HCT116 (cell line): ENCODE data around the gene HDGF. TPM values are rescaled to one million over a fixed set of nuclear protein-coding genes. Genes with fewer than 3 reads are reported as not detected.
A peak's percentile ranks its signal among the peaks of the same experiment; 100 is the strongest.
"Not testable (repeated sequence)": the region's sequence is repeated elsewhere in the genome, so short reads cannot be mapped to it uniquely, and the experiment has no call there.

Experiments used
- ATAC-seq: fragments of 200-7000 bp; cut with Tn5 transposase; 2 replicates; pipeline ENCODE4 v1.9.1; 2020; ENCODE audit warnings: mild to moderate bottlenecking, moderate library complexity
- BruUV-seq: library from RNA; stranded (reverse); fragments of 400-500 nt; replicated peaks from 2 replicates; lab custom pipeline; 2021; lab: Mats Ljungman, UMichigan
- CTCF ChIA-PET: fragments of 300-600 bp; sonication (Branson Sonifier 250); formaldehyde crosslinking; loops from one replicate; lab custom pipeline; 2021; ENCODE audit warnings: antibody characterized with exemption; lab: Charles Lee
- POLR2A ChIA-PET: fragments of 300-600, 350-600 bp; sonication (Branson Sonifier 250); formaldehyde crosslinking; loops from one replicate; lab custom pipeline; 2021; ENCODE audit warnings: antibody characterized with exemption; lab: Charles Lee
- RAD21 ChIA-PET, 2 experiments: fragments of 300-600 bp; sonication (Branson Sonifier 250); formaldehyde crosslinking; loops; one replicate each; lab custom pipeline; 2023; ENCODE audit warnings: low total read pairs in 2 of 2; ENCODE audit not compliant: uncharacterized antibody in 2 of 2, unreplicated experiment in 2 of 2, low non-redundant PET in 1 of 2; lab: Charles Lee
- DNase-seq: peaks from one replicate; pipeline ENCODE4 v3.0.0-alpha.2; 2010; ENCODE audit warnings: low read depth, low spot score
- H2AFZ ChIP-seq: fragments of 200-600 bp; shearing (Covaris generic), sonication (generic); 2 replicates; pipeline ENCODE4 v1.6.1; 2017; ENCODE audit warnings: low read depth, mixed run types, mixed read lengths, antibody characterized with exemption, low read length; ENCODE audit not compliant: poor library complexity, severe bottlenecking
- H3K27ac ChIP-seq: 2 replicates; pipeline ENCODE4 v1.5.1; 2012; ENCODE audit warnings: low read depth, low read length
- H3K27me3 ChIP-seq: fragments of 200-600 bp; sonication (generic); 2 replicates; pipeline ENCODE4 v1.6.1; 2016; ENCODE audit warnings: mixed run types, low read length, mixed read lengths; ENCODE audit not compliant: insufficient read depth
- H3K36me3 ChIP-seq, 2 experiments: fragments of 200-500 bp in 1 of 2; fragments of 200-600 bp in 1 of 2; sonication (Bioruptor generic) in 1 of 2; sonication (generic) in 1 of 2; 2 replicates each; pipeline versions ENCODE4 v1.5.1 to v1.6.1; 2014 to 2016; ENCODE audit warnings: low read length in 2 of 2, inconsistent platforms in 1 of 2, mixed read lengths in 1 of 2, mixed run types in 1 of 2; ENCODE audit not compliant: insufficient read depth in 2 of 2, control insufficient read depth in 1 of 2
- H3K4me1 ChIP-seq, 2 experiments: fragments of 200-600 bp in 1 of 2; sonication (generic) in 1 of 2; 2 replicates each; pipeline versions ENCODE4 v1.5.1 to v1.6.1; 2012 to 2017; ENCODE audit warnings: low read length in 2 of 2, inconsistent platforms in 1 of 2, mild to moderate bottlenecking in 1 of 2, mixed read lengths in 1 of 2, mixed run types in 1 of 2, moderate library complexity in 1 of 2; ENCODE audit not compliant: insufficient read depth in 2 of 2, control insufficient read depth in 1 of 2
- H3K4me2 ChIP-seq: fragments of 200-600 bp; sonication (generic); 2 replicates; pipeline ENCODE4 v1.6.1; 2017; ENCODE audit warnings: mixed run types, low read length, mixed read lengths
- H3K4me3 ChIP-seq, 2 experiments: fragments of 200-600 bp in 1 of 2; sonication (generic) in 1 of 2; replicated peaks in 1 of 2; 2 replicates each; pipeline ENCODE4 v1.5.1; 2011 to 2016; ENCODE audit warnings: low read length in 2 of 2, control low read depth in 1 of 2, low read depth in 1 of 2, mild to moderate bottlenecking in 1 of 2, mixed read lengths in 1 of 2, mixed run types in 1 of 2
- H3K79me2 ChIP-seq: fragments of 200-600 bp; sonication (generic); 2 replicates; pipeline ENCODE4 v1.6.1; 2017; ENCODE audit warnings: mild to moderate bottlenecking, mixed run types, low read length, moderate library complexity, mixed read lengths; ENCODE audit not compliant: insufficient read depth
- H3K9ac ChIP-seq: fragments of 200-600 bp; sonication (generic); 2 replicates; pipeline ENCODE4 v1.6.1; 2016; ENCODE audit warnings: low read length, mixed read lengths
- H3K9me2 ChIP-seq: fragments of 200-600 bp; sonication (generic), shearing (Covaris generic); 2 replicates; pipeline ENCODE4 v1.6.1; 2017; ENCODE audit warnings: mixed run types, mild to moderate bottlenecking, moderate library complexity; ENCODE audit not compliant: insufficient read depth
- H3K9me3 ChIP-seq, 2 experiments: fragments of 200-500 bp in 1 of 2; fragments of 200-600 bp in 1 of 2; sonication (Bioruptor generic) in 1 of 2; sonication (generic) in 1 of 2; 2 replicates each; pipeline ENCODE4 v1.6.1; 2014 to 2017; ENCODE audit warnings: low read length in 2 of 2, mixed read lengths in 2 of 2, inconsistent platforms in 1 of 2, low read depth in 1 of 2, mild to moderate bottlenecking in 1 of 2, mixed run types in 1 of 2, moderate library complexity in 1 of 2; ENCODE audit not compliant: control insufficient read depth in 1 of 2, insufficient read depth in 1 of 2
- H4K20me1 ChIP-seq: fragments of 200-600 bp; sonication (generic), shearing (Covaris generic); 2 replicates; pipeline ENCODE4 v1.6.1; 2017; ENCODE audit warnings: mixed run types, mild to moderate bottlenecking, moderate library complexity; ENCODE audit not compliant: insufficient read depth
- SRF ChIP-seq: IDR thresholded peaks from 2 replicates; pipeline ENCODE4 v1.6.1; 2012; ENCODE audit warnings: low read depth
- intact Hi-C: fragments of 100-400 bp; cut with micrococcal nuclease; formaldehyde crosslinking; loops from 2 replicates; pipeline ENCODE4 v1.10.0; 2022
- total RNA-seq: library from RNA; stranded (reverse); gene quantifications from one replicate; pipeline ENCODE4 v1.2.1, GENCODE V29; 2021; ENCODE audit not compliant: unreplicated experiment
- TF ChIP-seq, protein P1 (sequence below): IDR thresholded peaks from 2 replicates; pipeline ENCODE4 v1.6.1; 2012

HDGF gene
- total RNA-seq, 1 experiment from 2014 or later: 304 TPM

DNA sequence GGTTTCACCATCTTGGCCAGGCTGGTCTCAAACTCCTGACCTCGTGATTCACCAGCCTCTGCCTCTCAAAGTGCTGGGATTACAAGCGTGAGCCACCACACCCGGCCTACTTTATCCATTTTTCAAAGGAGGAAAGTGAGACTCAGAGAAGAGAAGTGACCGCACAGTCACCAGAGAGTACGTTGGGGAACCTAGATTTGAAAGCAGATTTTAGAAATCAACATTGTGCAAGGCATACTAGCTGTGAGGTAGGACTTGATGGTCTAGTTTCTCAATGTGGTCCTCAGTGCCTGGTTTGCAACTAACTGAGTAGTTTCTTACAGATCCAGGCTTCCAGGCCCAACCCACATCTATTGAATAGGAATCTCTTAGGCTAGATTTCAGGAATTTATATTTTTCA, 14.2 kb upstream of the HDGF start:
- Histone ChIP-seq H3K36me3 (peaks cover 0 to 8% of the 10 kb centered on the region in 2 experiments; a peak in 1 of 4 replicates), H2AFZ (no peak overlapping the region), H4K20me1 (no peaks in the 10 kb centered on the region), H3K27ac (peak overlapping the region; percentile 85), H3K79me2 (peaks cover 42% of the 10 kb centered on the region), H3K4me3 (peak overlapping the region; percentile 74 to 95), H3K9ac (peak overlapping the region; percentile 98), H3K27me3 (no peaks in the 10 kb centered on the region), H3K4me1 (peaks cover 13 to 19% of the 10 kb centered on the region in 2 experiments), H3K9me2 (no peaks in the 10 kb centered on the region), H3K9me3 (no peaks in the 10 kb centered on the region), H3K4me2 (peak overlapping the region; percentile 95)
- TF ChIP-seq, protein P1, sequence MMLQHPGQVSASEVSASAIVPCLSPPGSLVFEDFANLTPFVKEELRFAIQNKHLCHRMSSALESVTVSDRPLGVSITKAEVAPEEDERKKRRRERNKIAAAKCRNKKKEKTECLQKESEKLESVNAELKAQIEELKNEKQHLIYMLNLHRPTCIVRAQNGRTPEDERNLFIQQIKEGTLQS: no peak
- no peak for TF ChIP-seq SRF
- ATAC-seq (no peak), DNase-seq (no peak)
- intact Hi-C loops: loop anchor here (5.0 kb wide), 1 partner anchor 78 kb away; no protein-coding TSS in a partner anchor
- BruUV-seq: no TSS peak
- CTCF ChIA-PET: no interaction called here
- RAD21 ChIA-PET: interaction anchor here in 1 of 2 experiments (0.7 kb wide), 1 partner anchor 9 kb away, joined by 8 read pairs; no protein-coding TSS in a partner anchor
- POLR2A ChIA-PET: no interaction called here

DNA sequence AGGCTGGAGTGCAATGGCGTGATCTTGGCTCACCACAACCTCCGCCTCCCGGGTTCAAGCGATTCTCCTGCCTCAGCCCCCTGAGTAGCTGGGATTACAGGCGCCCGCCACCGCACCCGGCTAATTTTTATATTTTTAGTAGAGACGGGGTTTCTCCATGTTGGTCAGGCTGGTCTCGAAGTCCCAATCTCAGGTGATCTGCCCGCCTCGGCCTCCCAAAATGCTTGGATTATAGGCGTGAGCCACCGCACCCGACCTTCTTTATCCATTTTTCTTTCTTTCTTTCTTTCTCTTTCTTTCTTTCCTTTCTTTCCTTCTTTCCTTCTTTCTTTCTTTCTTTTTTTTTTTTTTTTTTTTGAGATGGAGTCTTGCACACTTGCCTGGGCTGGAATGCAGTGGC, 13.7 kb upstream of the HDGF start:
- H3K9ac ChIP-seq, H3K4me2 ChIP-seq, DNase-seq, H3K27ac ChIP-seq, H4K20me1 ChIP-seq, ATAC-seq, H3K27me3 ChIP-seq, H3K4me3 ChIP-seq, H3K36me3 ChIP-seq, CTCF ChIA-PET, POLR2A ChIA-PET, BruUV-seq, H3K9me2 ChIP-seq, H3K9me3 ChIP-seq, H2AFZ ChIP-seq: not testable (repeated sequence)
- H3K4me1 ChIP-seq: peaks cover 13 to 19% of the 10 kb centered on the region in 2 experiments
- H3K79me2 ChIP-seq: peaks cover 37% of the 10 kb centered on the region
- intact Hi-C loops: loop anchor here (5.0 kb wide), 1 partner anchor 78 kb away; no protein-coding TSS in a partner anchor
- RAD21 ChIA-PET: interaction anchor here in 1 of 2 experiments (0.7 kb wide), 1 partner anchor 9 kb away, joined by 8 read pairs; no protein-coding TSS in a partner anchor
